Neutrophil (primary cell): ENCODE data around the gene LOC101059915.
"Not testable (repeated sequence)": the region's sequence is repeated elsewhere in the genome, so short reads cannot be mapped to it uniquely, and the experiment has no call there.

Experiments used
- H3K27ac ChIP-seq: fragments of 200-600 bp; sonication (generic); 2 replicates; pipeline ENCODE4 v1.5.1; 2016; ENCODE audit warnings: mild to moderate bottlenecking, moderate library complexity
- H3K27me3 ChIP-seq: fragments of 200-600 bp; sonication (generic); 2 replicates; pipeline ENCODE4 v1.6.0; 2016; ENCODE audit warnings: mild to moderate bottlenecking
- H3K36me3 ChIP-seq: fragments of 200-600 bp; sonication (generic); 2 replicates; pipeline ENCODE4 v1.5.1; 2017
- H3K4me1 ChIP-seq, 2 experiments: fragments of 200-600 bp in 1 of 2; sonication (generic) in 1 of 2; 1 replicate in 1 of 2; 2 replicates in 1 of 2; pipeline versions ENCODE4 v1.5.1 to v1.6.1; 2013 to 2016; ENCODE audit warnings: low read depth in 1 of 2, low read length in 1 of 2, mild to moderate bottlenecking in 1 of 2, moderate library complexity in 1 of 2; ENCODE audit not compliant: control insufficient read depth in 1 of 2, insufficient read depth in 1 of 2
- H3K4me3 ChIP-seq, 2 experiments: fragments of 200-600 bp in 1 of 2; sonication (generic) in 1 of 2; 1 replicate in 1 of 2; 2 replicates in 1 of 2; pipeline ENCODE4 v1.5.1; 2013 to 2016; ENCODE audit warnings: low read depth in 1 of 2, low read length in 1 of 2, mild to moderate bottlenecking in 1 of 2, moderate library complexity in 1 of 2
- H3K9me3 ChIP-seq: fragments of 200-600 bp; sonication (generic); 2 replicates; pipeline ENCODE4 v1.5.1; 2016
- TF ChIP-seq, protein P1 (sequence below): fragments of 200-600 bp; sonication (generic); IDR thresholded peaks from 2 replicates; pipeline ENCODE4 v1.5.1; 2016; ENCODE audit warnings: antibody characterized with exemption

The LOC101059915 gene

DNA sequence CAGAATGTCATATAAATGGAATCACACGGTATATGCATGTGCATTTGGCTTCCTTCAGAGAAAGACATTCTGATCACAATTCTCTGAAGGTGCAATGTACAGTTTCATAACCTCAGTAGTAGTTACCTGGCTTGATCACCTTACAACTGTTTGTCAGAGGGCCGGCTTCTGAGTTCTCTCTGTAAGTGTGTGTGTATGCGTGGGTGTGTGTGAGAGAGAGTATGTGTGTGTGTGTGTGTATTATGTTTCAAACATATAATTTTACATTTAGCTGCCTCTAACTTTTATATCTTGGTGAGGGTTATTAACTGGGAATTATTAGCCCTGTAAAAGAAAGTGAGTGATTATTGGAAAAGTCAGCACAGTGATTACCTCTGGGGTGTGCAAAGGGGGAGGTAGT is 8.0 kb upstream of the LOC101059915 start:
- TF ChIP-seq, protein P1, sequence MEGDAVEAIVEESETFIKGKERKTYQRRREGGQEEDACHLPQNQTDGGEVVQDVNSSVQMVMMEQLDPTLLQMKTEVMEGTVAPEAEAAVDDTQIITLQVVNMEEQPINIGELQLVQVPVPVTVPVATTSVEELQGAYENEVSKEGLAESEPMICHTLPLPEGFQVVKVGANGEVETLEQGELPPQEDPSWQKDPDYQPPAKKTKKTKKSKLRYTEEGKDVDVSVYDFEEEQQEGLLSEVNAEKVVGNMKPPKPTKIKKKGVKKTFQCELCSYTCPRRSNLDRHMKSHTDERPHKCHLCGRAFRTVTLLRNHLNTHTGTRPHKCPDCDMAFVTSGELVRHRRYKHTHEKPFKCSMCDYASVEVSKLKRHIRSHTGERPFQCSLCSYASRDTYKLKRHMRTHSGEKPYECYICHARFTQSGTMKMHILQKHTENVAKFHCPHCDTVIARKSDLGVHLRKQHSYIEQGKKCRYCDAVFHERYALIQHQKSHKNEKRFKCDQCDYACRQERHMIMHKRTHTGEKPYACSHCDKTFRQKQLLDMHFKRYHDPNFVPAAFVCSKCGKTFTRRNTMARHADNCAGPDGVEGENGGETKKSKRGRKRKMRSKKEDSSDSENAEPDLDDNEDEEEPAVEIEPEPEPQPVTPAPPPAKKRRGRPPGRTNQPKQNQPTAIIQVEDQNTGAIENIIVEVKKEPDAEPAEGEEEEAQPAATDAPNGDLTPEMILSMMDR, result no peak
- no peak overlapping the region for H3K4me3 ChIP-seq
- H3K27me3 ChIP-seq, result no peaks in the 10 kb centered on the region
- H3K4me1 ChIP-seq, result no peaks in the 10 kb centered on the region
- no peaks in the 10 kb centered on the region for H3K9me3 ChIP-seq
- no peak overlapping the region for H3K27ac ChIP-seq
- H3K36me3 ChIP-seq, result no peaks in the 10 kb centered on the region

DNA sequence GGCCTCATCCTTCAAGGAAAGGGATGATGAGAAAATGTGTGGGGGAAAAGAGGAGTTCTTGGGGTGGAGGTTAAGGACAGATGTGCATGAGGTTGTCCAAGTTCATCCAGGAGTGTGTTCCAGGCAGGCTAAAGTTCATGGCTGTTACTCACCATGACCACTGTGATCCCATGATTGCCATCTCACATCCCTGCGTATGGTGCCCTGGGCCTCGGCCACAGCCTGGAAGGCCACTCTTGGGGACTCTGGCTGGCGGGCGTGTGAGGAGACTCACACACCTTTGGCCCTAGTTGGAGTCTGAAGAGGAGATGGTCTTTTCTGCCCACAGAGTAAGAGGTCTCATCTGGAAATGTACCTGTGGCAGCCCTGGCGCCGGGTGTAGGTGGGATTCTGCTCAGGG is 7.4 kb upstream of the LOC101059915 start:
- H3K36me3 ChIP-seq, result no peaks in the 10 kb centered on the region
- H3K4me1 ChIP-seq, result no peaks in the 10 kb centered on the region
- no peaks in the 10 kb centered on the region for H3K9me3 ChIP-seq
- TF ChIP-seq, protein P1, result no peak
- no peak overlapping the region for H3K4me3 ChIP-seq
- no peaks in the 10 kb centered on the region for H3K27me3 ChIP-seq
- H3K27ac ChIP-seq, result no peak overlapping the region

DNA sequence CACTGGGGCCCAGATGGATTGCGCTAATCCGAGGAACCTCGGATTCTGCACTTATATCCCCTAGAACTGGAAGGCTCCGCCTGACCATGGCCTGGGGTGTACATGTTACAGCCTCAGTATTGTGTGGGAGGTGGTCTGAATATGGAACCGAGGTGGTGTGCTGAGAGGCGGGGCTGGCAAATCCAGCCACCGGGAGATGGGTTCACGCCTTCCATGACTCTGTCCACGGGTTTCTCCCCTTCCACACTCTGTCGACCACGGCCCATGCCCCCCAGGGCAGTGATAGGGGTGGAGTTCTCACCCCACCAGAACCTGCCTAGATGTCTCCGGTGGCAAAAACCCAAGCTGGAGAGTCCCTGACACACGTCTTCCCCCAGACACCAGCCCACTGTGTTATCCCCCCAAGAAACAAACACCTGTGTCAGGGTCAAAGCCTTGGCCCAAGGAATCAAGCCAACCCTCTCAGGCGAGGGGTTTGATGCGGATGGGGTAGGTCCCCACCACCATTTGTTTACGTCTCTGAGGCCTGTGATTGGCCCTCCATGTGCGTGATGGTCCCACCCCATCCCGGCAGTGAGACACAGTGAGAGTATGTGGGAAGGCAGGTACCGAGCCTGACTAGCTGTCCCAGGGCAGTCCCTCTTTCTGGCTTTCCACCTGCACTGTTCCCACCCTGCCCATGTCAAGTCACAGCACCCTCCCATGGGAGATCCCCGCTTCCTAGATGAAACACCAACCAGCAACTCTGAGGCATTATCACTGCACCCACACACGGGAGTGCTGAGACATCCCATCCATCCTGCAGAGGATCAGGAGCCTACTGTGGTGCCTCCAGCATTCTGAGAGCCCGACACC is 6.6 kb upstream of the LOC101059915 start:
- no peak overlapping the region for H3K4me3 ChIP-seq

DNA sequence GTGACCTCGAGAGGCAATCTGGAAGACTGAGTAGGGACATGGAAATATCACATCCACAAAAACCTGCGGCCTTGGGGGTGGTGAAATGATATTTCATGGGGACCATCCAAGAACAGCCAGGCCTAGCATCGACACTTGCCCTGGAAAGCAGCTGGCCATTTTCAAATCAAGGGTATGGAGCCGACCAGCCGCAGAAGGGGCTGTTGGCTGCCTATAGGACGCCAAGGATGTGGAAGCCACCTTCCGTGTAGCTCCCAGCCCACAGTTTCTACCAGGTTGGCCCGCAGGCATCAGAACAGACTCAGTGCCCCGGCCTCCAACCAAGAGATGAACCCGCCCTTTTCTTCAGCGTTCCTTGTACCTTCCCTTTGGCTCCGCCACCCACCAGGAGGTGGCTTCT is 5.4 kb upstream of the LOC101059915 start:
- H3K4me3 ChIP-seq, result no peak overlapping the region
- H3K4me1 ChIP-seq, result no peaks in the 10 kb centered on the region
- no peak overlapping the region for H3K27ac ChIP-seq
- no peaks in the 10 kb centered on the region for H3K36me3 ChIP-seq
- H3K27me3 ChIP-seq, result no peaks in the 10 kb centered on the region
- no peaks in the 10 kb centered on the region for H3K9me3 ChIP-seq
- TF ChIP-seq, protein P1, result no peak

More for the DNA sequence above, 6.6 kb upstream of the LOC101059915 start:
- Histone ChIP-seq H3K27ac (no peak overlapping the region), H3K27me3 (no peaks in the 10 kb centered on the region), H3K9me3 (no peaks in the 10 kb centered on the region), H3K36me3 (no peaks in the 10 kb centered on the region), H3K4me1 (no peaks in the 10 kb centered on the region)
- TF ChIP-seq, protein P1, result no peak

DNA sequence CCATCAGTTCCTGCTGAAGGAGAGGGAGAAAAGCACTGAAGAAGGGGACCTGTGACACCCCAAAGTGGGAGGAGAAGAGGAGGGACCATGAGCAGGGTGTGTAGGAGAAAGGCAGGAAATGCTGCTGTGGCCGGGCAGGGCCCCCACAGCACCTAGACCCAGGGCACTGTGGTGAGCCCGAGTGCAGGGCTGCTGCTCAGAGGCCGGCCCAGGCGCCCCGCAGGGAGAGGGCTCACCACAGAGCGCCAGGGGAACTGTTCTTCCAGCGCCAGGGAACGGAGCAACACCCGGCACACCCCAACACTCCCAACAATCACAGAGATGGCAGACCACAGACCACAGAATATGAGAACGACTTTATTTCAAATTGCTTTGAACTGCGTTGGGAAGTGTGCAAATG is 4.7 kb upstream of the LOC101059915 start:
- not testable (repeated sequence) for H3K27ac ChIP-seq, H3K36me3 ChIP-seq, H3K4me3 ChIP-seq, H3K9me3 ChIP-seq, H3K27me3 ChIP-seq, H3K4me1 ChIP-seq

DNA sequence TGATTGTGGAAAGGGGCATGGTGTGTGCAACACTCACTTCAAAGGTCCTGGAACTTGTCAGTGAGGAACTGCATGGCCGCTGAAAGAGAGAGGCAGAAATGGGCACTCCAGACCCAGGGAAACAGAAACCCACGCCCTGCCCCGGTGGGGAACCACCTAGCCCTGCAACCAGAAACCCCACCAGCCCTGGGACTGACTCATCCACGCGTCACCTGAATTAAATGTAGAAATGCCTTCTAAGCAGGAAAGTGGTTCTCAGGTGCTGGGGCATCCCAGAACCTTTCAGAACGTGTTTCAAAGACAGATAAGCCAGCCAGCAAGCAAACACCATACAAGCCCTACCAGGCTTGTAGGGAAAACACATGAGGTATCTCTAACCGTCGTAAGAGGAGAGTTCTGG is 4.1 kb upstream of the LOC101059915 start:
- H3K4me3 ChIP-seq, H3K36me3 ChIP-seq, H3K27ac ChIP-seq, H3K4me1 ChIP-seq, H3K27me3 ChIP-seq, H3K9me3 ChIP-seq: not testable (repeated sequence)

DNA sequence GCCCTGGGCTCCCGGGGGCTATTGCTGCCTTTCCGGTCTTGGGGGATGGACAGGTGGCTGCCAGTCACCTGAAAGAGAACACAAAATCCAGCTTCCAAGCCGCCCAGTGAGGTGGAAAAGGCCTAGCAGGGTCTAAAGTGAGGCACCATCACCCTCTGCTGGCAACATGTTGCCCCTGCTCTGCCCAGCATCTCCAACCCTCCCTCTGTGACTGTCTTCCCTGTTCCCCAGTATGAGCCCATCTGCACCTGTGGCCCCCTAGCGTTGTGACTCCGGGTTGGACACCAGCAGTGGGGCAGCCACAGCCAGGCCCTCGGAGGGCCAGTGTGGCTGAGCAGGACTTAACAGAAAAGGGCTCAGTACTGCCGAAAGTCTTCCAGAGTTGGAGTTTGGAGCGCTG is 3.1 kb upstream of the LOC101059915 start:
- not testable (repeated sequence) for H3K4me1 ChIP-seq, H3K27ac ChIP-seq, H3K4me3 ChIP-seq, H3K36me3 ChIP-seq, H3K9me3 ChIP-seq, H3K27me3 ChIP-seq
